ENCODE measurements around the gene PLPPR5.

DNA sequence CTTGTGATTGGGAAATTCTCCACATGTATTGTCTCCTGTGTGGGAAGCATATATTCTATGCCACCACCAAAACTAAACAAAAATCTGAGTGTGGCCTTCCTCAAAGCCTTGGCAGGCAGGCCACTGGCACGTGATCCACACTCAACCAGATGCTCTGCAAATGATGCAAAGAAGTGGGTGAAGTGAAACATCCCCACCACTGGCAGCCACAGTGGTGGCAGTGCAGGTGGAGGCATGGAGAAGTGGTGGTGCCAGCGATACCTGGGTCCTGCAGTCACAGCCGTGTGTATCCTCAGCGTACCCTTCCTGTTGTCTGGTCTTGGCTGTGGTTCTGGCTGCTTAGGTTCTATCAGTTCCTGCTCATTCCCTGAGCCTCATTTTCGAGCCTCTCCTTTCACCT lies 65.2 kb downstream of the PLPPR5 start:
- TF ChIP-seq, protein P1, sequence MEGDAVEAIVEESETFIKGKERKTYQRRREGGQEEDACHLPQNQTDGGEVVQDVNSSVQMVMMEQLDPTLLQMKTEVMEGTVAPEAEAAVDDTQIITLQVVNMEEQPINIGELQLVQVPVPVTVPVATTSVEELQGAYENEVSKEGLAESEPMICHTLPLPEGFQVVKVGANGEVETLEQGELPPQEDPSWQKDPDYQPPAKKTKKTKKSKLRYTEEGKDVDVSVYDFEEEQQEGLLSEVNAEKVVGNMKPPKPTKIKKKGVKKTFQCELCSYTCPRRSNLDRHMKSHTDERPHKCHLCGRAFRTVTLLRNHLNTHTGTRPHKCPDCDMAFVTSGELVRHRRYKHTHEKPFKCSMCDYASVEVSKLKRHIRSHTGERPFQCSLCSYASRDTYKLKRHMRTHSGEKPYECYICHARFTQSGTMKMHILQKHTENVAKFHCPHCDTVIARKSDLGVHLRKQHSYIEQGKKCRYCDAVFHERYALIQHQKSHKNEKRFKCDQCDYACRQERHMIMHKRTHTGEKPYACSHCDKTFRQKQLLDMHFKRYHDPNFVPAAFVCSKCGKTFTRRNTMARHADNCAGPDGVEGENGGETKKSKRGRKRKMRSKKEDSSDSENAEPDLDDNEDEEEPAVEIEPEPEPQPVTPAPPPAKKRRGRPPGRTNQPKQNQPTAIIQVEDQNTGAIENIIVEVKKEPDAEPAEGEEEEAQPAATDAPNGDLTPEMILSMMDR (IDR thresholded peaks at IDR 0.05) = no peak
- no peak for TF ChIP-seq POLR2A (IDR thresholded peaks at IDR 0.05)
- TF ChIP-seq POLR2AphosphoS5 (IDR thresholded peaks at IDR 0.05) = no peak

All from upper lobe of left lung (tissue), 4 donors.